Measurements from ENCODE around the gene GNAQ.

DNA sequence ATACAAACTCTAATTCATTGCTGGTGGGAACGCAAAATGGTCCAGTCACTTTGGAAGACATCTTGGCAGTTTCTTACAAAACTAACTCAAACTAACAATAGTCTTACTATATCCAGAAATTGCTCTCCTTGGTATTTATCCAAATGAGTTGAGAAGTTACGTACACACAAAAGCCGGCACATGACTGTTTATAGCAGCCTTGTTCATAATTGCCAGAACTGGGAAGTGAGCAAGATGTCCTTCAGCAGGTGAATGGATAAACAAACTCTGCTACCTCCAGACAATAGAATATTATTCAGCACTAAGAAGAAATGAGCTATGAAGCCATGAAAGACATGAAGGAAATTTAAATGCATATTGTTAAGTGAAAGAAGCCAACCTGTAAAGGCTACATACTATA lies 17.9 kb upstream of the GNAQ start:
- TF ChIP-seq, protein P1, sequence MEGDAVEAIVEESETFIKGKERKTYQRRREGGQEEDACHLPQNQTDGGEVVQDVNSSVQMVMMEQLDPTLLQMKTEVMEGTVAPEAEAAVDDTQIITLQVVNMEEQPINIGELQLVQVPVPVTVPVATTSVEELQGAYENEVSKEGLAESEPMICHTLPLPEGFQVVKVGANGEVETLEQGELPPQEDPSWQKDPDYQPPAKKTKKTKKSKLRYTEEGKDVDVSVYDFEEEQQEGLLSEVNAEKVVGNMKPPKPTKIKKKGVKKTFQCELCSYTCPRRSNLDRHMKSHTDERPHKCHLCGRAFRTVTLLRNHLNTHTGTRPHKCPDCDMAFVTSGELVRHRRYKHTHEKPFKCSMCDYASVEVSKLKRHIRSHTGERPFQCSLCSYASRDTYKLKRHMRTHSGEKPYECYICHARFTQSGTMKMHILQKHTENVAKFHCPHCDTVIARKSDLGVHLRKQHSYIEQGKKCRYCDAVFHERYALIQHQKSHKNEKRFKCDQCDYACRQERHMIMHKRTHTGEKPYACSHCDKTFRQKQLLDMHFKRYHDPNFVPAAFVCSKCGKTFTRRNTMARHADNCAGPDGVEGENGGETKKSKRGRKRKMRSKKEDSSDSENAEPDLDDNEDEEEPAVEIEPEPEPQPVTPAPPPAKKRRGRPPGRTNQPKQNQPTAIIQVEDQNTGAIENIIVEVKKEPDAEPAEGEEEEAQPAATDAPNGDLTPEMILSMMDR (IDR thresholded peaks at IDR 0.05): no peak
- no peak for TF ChIP-seq POLR2A (IDR thresholded peaks at IDR 0.05)
